ENCODE measurements around the gene SAFB.

- TF ChIP-seq SNAI2 (CRISPR knock-in tag; IDR thresholded peaks at IDR 0.05) (no peak), ARNTL (CRISPR knock-in tag; IDR thresholded peaks at IDR 0.05; ENCODE audit: borderline replicate concordance, low read depth) (no peak), POU6F1 (CRISPR knock-in tag; IDR thresholded peaks at IDR 0.05; ENCODE audit: borderline replicate concordance, low read depth) (no peak), TSHZ2 (CRISPR knock-in tag; IDR thresholded peaks at IDR 0.05) (no peak), CREB5 (CRISPR knock-in tag; IDR thresholded peaks at IDR 0.05; ENCODE audit: low read depth) (no peak)
- TF ChIP-seq, protein P1, sequence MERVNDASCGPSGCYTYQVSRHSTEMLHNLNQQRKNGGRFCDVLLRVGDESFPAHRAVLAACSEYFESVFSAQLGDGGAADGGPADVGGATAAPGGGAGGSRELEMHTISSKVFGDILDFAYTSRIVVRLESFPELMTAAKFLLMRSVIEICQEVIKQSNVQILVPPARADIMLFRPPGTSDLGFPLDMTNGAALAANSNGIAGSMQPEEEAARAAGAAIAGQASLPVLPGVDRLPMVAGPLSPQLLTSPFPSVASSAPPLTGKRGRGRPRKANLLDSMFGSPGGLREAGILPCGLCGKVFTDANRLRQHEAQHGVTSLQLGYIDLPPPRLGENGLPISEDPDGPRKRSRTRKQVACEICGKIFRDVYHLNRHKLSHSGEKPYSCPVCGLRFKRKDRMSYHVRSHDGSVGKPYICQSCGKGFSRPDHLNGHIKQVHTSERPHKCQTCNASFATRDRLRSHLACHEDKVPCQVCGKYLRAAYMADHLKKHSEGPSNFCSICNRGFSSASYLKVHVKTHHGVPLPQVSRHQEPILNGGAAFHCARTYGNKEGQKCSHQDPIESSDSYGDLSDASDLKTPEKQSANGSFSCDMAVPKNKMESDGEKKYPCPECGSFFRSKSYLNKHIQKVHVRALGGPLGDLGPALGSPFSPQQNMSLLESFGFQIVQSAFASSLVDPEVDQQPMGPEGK (CRISPR knock-in tag; IDR thresholded peaks at IDR 0.05; ENCODE audit: borderline replicate concordance), result no peak
Observed at GRCh38 chr19:5592531-5593342, 30.1 kb upstream of the SAFB start.
